ENCODE results near the gene TBC1D30. TPM values are rescaled to one million over a fixed set of nuclear protein-coding genes. Genes with fewer than 3 reads are reported as not detected.

TBC1D30 gene
- total RNA-seq, 1 experiment from 2014 or later: 2.0 TPM

DNA sequence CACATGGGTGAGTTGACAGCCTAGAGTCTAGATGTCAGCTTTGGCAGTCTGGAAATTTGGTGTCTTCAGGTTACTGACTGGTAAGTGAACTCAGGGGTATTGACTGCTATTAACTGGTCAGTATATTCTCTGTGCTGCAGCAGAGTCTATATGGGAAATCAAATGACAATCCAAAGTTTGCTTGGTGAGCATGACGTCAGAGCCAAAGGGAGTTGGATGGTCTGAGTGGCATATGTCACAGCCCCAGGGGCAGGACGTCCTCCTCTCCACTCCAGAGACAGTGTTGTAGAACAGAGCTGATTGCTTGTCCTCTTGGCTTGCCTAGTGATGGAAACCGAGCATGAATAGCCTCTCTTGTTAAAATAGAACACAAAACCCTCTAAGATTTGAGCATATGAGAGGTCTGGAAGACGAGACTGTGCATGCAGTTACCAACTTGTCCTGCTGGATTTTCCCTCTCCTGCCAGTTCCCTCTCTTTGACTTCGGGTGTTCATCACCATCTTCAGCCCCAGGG is 3.3 kb upstream of the TBC1D30 start:
- Histone ChIP-seq H3K9me3 (ENCODE audit: low read depth, low read length, poor library complexity, severe bottlenecking) (peaks cover 5% of the 10 kb centered on the region), H3K27me3 (replicated peaks; ENCODE audit: insufficient read depth, low read depth, low read length, poor library complexity) (peaks cover 39% of the 10 kb centered on the region), H3K27ac (ENCODE audit: low read depth, low read length, poor library complexity, severe bottlenecking) (no peak overlapping the region), H3K36me3 (ENCODE audit: insufficient read depth, low read length, poor library complexity, severe bottlenecking) (no peaks in the 10 kb centered on the region), H3K4me3 (ENCODE audit: low read depth, low read length, poor library complexity, severe bottlenecking) (no peak overlapping the region), H3K4me1 (ENCODE audit: insufficient read depth, low read length, poor library complexity, severe bottlenecking) (peaks cover 4% of the 10 kb centered on the region)
- no peak for DNase-seq (ENCODE audit: low spot score)
- intact Hi-C loops (cut with micrococcal nuclease; ENCODE audit: unreplicated experiment): no loop called here
- CTCF ChIA-PET: no interaction called here
- BruUV-seq (replicated peaks): no TSS peak
- POLR2A ChIA-PET (ENCODE audit: low non-redundant PET): no interaction called here
- TF ChIP-seq, protein P1, sequence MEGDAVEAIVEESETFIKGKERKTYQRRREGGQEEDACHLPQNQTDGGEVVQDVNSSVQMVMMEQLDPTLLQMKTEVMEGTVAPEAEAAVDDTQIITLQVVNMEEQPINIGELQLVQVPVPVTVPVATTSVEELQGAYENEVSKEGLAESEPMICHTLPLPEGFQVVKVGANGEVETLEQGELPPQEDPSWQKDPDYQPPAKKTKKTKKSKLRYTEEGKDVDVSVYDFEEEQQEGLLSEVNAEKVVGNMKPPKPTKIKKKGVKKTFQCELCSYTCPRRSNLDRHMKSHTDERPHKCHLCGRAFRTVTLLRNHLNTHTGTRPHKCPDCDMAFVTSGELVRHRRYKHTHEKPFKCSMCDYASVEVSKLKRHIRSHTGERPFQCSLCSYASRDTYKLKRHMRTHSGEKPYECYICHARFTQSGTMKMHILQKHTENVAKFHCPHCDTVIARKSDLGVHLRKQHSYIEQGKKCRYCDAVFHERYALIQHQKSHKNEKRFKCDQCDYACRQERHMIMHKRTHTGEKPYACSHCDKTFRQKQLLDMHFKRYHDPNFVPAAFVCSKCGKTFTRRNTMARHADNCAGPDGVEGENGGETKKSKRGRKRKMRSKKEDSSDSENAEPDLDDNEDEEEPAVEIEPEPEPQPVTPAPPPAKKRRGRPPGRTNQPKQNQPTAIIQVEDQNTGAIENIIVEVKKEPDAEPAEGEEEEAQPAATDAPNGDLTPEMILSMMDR (conservative IDR thresholded peaks at IDR 0.05; ENCODE audit: low read depth, low read length): no peak
- no peak for TF ChIP-seq EZH2 (IDR thresholded peaks at IDR 0.05; ENCODE audit: borderline replicate concordance, low read depth, low read length, poor library complexity, severe bottlenecking)

DNA sequence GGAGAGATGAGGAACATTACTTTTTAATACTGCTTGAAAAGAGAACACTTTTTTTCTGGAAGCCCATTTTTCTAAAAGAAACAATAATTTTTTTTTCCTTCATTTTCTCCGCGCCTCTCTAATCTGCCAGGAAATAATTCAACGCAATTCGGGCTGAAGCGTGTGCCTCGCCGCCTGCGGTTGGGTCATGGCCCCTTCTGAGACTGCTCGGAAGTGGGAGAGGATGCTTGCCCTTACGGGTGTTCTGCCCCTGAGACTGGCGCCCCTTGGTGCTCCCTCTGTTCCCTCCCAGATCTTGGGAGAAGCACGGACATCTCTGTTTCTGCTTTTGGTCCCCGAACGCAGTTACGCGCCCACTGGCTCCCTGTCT is 332 bp upstream of the TBC1D30 start:
- no TSS peak for BruUV-seq (replicated peaks)
- peaks cover 5% of the 10 kb centered on the region for H3K9me3 ChIP-seq (ENCODE audit: low read depth, low read length, poor library complexity, severe bottlenecking)
- no peaks in the 10 kb centered on the region for H3K36me3 ChIP-seq (ENCODE audit: insufficient read depth, low read length, poor library complexity, severe bottlenecking)
- no peak for DNase-seq (ENCODE audit: low spot score)
- CTCF ChIA-PET: interaction anchor here (2.0 kb wide), 1 partner anchor 23 kb away, joined by 4 read pairs; no protein-coding TSS in a partner anchor
- no peak overlapping the region for H3K27ac ChIP-seq (ENCODE audit: low read depth, low read length, poor library complexity, severe bottlenecking)
- intact Hi-C loops (cut with micrococcal nuclease; ENCODE audit: unreplicated experiment): no loop called here
- H3K4me1 ChIP-seq (ENCODE audit: insufficient read depth, low read length, poor library complexity, severe bottlenecking): peaks cover 4% of the 10 kb centered on the region
- POLR2A ChIA-PET (ENCODE audit: low non-redundant PET): no interaction called here
- peaks cover 68% of the 10 kb centered on the region for H3K27me3 ChIP-seq (replicated peaks; ENCODE audit: insufficient read depth, low read depth, low read length, poor library complexity)
- H3K4me3 ChIP-seq (ENCODE audit: low read depth, low read length, poor library complexity, severe bottlenecking): peak overlapping the region; percentile 39
- TF ChIP-seq EZH2 (IDR thresholded peaks at IDR 0.05; ENCODE audit: borderline replicate concordance, low read depth, low read length, poor library complexity, severe bottlenecking): peak; percentile 26
- TF ChIP-seq, protein P1 (conservative IDR thresholded peaks at IDR 0.05; ENCODE audit: low read depth, low read length): no peak

DNA sequence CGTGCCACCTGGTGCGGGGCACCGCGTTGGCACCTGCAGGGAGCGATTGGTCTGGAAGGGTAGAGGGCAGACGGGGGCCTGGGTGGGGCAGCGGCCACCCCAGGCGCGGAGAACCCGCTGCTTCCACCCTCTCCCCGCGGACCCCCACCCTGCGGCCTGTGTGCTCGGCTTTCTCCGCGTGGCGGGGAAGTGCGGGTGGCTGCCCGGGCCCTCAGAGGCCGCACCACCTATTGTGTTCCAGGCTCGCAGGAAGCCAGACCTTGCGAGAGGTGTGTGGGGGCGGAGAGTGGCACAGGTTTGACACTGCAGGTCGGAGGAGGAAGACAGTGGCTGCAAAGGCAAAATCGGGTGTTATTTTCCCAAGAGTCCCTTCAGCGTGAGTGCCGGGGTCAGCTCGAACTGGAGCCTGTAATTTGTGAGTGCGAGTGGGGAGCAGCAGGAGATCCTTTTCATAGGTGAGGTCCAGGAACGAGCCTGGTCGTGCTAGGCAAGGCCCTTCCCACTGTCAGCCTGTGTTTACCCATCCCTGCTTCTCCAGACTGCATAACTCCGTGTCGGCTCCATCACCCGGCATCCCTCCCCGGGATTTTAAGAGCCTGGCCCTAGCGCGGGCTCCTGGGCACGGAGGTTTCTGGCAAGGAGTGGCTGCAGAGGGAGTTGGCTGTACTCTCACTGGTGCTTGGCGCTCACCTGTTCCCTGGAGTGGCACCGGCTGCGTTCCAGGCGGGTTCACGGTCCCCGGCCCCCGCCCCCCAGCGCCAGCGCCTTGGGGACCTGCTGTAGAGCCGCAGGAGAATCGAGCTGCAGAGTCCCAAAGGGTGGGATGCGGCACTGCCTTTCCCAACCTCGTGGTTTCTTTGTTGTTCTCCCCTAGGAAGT is 935 bp downstream of the TBC1D30 start:
- BruUV-seq (replicated peaks): no TSS peak
- Histone ChIP-seq H3K4me3 (ENCODE audit: low read depth, low read length, poor library complexity, severe bottlenecking) (peak overlapping the region; percentile 39), H3K27ac (ENCODE audit: low read depth, low read length, poor library complexity, severe bottlenecking) (no peak overlapping the region), H3K4me1 (ENCODE audit: insufficient read depth, low read length, poor library complexity, severe bottlenecking) (peaks cover 4% of the 10 kb centered on the region), H3K27me3 (replicated peaks; ENCODE audit: insufficient read depth, low read depth, low read length, poor library complexity) (peaks cover 75% of the 10 kb centered on the region), H3K36me3 (ENCODE audit: insufficient read depth, low read length, poor library complexity, severe bottlenecking) (no peaks in the 10 kb centered on the region), H3K9me3 (ENCODE audit: low read depth, low read length, poor library complexity, severe bottlenecking) (peaks cover 5% of the 10 kb centered on the region)
- DNase-seq (ENCODE audit: low spot score): no peak
- intact Hi-C loops (cut with micrococcal nuclease; ENCODE audit: unreplicated experiment): no loop called here
- peak; percentile 73 for TF ChIP-seq EZH2 (IDR thresholded peaks at IDR 0.05; ENCODE audit: borderline replicate concordance, low read depth, low read length, poor library complexity, severe bottlenecking)
- TF ChIP-seq, protein P1 (conservative IDR thresholded peaks at IDR 0.05; ENCODE audit: low read depth, low read length): no peak
- CTCF ChIA-PET: interaction anchor here (2.0 kb wide), 1 partner anchor 24 kb away, joined by 4 read pairs; no protein-coding TSS in a partner anchor
- POLR2A ChIA-PET (ENCODE audit: low non-redundant PET): no interaction called here
